Loucy (cell line): Measurements from ENCODE around the gene WDR4.

Experiments
- CTCF ChIP-seq: fragments of 200-600 bp; sonication (generic); conservative IDR thresholded peaks from 2 replicates; pipeline ENCODE4 v1.5.1; 2014; ENCODE audit warnings: mild to moderate bottlenecking, antibody characterized with exemption, low read length
- EZH2phosphoT487 ChIP-seq: fragments of 200-600 bp; IDR thresholded peaks from 2 replicates; pipeline ENCODE4 v1.6.1; 2018; ENCODE audit warnings: antibody characterized with exemption, mild to moderate bottlenecking, moderate library complexity, borderline replicate concordance

DNA sequence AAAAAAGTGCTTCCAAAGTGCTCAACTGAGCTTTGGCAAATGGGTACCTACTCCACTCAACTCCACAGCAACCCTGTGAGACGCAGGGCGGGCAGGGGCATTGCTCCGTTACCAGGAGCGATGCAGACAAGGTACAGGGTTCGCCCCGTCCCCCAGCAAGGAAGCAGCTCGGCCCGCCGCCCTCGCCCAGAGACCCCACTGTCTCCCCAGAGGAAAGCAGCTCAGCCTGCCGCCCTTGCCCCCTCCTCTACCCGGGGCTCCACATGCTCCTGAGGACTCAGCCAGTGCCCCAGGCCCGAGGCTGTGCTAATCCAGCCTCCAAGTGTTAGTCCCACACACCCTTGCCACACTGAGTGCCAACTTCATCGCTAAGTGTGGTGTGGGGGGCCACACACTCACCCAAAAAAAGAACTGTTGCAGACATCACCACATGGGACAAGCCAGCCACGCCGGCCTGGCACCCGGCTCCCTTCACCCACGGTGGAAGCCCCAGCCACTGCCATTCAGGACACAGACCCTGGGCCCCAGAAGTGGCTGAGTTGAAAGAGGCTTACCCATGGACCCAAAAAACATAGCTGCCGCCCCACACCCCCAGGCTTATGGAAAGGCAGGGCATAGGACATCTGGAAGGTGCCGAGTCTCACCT is 26.3 kb downstream of the WDR4 start:
- TF ChIP-seq EZH2phosphoT487, result no peak
- TF ChIP-seq CTCF, result no peak
